Inferior parietal cortex (tissue), 1 donor: Measurements from ENCODE around the gene PRR35.

ENCODE experiments used
- DNase-seq: peaks from one replicate; pipeline ENCODE4 v3.0.0-alpha.2; 2016; ENCODE audit errors: extremely low spot score

PRR35 gene

GRCh38 chr16:549544-550263 is 10.5 kb upstream of the PRR35 start:
- no peak for DNase-seq

- no peak for DNase-seq
Measured at GRCh38 chr16:551210-551609, 9.0 kb upstream of the PRR35 start.

- DNase-seq: no peak
Measured at GRCh38 chr16:552171-552570, 8.0 kb upstream of the PRR35 start.

GRCh38 chr16:553601-554296 is 6.4 kb upstream of the PRR35 start:
- DNase-seq: no peak

- DNase-seq: no peak
Measured at GRCh38 chr16:554297-554621, 5.9 kb upstream of the PRR35 start.

DNA sequence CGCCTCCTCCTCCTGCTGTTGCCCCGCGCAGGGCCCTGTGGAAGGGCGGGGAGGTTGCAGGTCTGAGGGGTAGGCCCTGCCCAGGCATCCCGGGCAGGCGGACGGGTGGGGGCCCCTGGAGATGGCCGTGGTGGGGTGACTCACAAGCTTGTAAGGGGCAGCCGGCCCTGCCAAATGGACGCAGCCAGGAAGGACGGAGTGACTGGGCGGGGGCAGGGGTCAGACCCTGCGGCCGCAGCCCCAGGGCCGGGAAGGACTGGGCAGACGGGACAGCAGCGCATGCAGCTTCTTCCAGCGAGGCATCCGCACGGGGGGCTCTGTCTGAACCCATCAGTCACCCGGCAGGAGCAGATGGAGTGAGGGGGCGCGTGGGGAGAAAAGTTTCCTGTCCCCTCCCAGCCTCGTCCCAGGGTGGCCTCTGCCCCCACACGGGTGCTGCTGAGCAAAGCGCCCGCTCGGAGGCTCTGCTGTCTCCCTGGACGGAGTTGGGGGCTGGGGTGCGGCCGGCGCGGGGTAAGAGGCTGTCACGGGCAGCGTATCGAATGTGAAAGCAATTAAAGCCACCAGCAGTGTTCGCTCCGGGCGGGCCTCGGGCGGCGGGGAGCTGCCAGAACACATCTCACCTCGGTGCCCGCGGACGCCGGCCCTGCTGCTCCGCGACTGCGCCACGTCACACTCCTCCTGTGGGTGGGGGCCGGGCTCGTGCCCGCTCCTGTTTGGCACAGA is 5.4 kb upstream of the PRR35 start:
- no peak for DNase-seq

- no peak for DNase-seq
Measured at GRCh38 chr16:555528-556473, 4.4 kb upstream of the PRR35 start.

- no peak for DNase-seq
Measured at GRCh38 chr16:556474-557173, 3.6 kb upstream of the PRR35 start.

DNA sequence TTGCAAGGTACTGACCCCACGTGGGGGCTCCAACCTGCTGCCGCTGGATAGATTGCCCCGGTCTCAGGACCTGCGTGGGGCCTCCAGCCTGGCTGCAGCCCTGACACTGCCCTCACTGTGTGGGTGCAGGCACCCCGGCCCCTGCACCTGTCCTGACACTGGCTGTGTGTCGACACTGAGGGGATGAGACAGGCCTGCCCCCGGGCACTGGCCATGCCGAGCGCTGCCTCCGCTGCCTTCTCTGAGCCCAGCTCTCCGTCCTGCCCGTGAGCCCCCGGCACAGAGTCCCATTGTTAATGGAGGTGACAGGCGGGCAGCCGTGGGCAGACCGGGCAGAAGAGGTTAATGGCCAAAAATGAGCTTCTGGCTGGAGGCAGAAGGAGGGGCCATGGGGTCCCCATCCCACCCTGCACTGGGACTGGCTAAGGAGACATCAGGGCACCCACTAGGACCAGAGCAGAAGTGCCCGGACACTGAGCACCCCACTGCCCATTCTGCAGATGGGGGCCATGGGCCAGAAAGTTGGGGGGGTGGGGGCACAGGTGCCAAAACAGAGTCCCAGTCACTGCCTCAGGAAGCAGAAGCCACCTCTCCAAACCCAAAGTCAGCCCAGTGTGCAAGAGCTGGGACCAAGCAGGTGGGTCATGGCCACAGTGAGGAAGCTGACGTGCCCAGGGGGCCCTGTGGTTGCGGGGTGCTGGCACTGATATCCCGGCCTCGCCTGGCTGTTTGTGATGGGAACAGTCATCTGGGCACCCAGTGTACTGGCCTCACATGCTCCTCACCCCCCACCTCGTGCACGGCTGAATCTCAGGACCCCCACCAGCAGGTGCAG is 2.5 kb upstream of the PRR35 start:
- DNase-seq: no peak

DNA sequence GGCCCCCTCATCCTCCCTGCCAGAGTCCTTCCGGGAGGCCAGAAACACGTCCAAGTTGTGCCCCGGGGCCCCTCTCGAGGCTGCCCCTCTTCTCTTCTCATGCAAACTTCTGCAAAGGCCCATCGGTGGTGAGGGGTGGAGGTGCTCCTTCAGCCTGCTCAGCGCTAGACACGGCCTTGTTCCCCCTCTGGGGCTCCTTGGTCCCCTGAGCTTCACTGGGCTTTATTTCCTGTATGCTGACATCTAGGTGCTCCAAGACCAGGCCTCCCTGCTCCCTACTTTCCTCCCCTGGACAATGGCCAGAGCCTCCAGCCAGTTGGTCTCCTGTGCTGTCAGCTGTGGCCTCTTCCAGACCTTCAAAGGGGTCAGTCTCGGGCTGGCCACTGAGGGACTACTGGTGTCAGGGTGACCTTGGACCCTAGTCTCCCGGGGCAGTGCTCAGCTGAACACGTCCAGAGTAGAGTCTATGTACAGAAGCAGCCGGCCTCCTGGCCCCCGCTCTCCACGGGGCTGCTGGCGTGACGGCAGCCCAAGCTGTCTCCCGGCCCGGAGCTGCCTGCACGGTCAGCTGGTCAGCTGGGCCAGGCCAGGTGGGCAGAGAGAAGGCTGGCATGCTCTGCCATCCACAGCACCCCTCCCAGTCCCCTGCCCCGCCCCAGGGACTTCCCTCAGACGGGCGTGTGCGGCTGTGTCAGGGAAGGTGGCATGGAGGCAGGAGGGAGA is 1.7 kb upstream of the PRR35 start:
- DNase-seq: no peak

DNA sequence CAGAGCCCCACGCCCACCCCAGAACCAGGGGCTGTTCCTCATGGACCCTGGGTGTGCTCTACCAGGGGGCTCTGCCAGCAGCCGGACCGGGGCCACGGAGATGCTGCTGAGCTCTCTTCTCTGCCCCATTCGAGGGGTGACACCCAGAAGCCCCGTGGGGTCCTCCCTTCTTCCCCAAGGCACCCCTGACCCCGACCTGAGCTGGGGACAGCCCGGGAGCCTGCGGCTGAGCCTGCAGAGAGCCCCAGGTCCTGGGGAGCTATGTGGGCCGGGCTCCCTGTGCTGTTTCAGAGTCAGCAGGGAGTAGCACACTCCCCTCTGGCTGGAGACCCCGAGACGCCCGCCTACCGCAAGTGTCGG is 1.2 kb upstream of the PRR35 start:
- no peak for DNase-seq

DNA sequence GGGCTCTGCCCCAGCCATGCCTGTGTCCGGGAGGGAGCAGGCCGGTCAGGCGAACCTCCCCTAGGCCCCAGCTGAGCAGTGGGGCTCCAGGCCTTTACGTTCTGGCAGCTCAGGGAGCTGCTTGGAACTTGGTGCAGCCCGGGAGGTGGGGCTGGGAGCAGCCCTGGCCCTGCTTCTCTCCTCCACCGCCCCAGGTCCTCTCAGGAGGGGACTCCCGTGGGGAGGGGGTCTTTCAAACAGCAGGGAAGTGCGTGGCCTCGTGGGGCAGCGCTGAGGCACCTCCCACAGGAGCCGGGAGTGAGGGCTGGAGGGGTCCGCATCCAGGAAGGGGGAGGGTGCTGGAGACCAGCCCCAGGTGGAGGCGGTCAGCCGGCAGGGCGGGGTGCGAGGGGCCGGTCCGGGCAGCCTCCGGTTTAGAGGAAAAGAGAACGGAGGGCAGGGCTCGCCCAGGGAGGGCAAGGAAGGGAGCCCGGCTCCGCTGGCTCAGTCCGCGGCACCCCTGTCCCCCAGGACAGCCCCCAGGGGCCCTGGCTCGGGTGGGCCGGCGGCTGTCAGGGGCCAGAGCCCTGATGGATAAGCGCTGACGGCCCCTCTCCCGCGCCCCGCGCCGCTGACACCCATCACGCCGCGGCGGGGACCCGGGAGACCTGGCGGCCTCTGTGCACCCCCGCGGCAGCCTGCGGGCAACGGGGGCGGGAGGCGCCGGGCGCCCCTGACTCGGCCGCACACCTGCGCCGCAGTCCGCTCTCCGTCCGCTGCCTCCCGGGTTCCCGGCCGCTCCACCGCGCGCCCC is 587 bp upstream of the PRR35 start:
- no peak for DNase-seq

GRCh38 chr16:560701-561412 is 663 bp downstream of the PRR35 start:
- DNase-seq: no peak

- DNase-seq: no peak
Measured at GRCh38 chr16:561413-561794, 1.2 kb downstream of the PRR35 start.

DNA sequence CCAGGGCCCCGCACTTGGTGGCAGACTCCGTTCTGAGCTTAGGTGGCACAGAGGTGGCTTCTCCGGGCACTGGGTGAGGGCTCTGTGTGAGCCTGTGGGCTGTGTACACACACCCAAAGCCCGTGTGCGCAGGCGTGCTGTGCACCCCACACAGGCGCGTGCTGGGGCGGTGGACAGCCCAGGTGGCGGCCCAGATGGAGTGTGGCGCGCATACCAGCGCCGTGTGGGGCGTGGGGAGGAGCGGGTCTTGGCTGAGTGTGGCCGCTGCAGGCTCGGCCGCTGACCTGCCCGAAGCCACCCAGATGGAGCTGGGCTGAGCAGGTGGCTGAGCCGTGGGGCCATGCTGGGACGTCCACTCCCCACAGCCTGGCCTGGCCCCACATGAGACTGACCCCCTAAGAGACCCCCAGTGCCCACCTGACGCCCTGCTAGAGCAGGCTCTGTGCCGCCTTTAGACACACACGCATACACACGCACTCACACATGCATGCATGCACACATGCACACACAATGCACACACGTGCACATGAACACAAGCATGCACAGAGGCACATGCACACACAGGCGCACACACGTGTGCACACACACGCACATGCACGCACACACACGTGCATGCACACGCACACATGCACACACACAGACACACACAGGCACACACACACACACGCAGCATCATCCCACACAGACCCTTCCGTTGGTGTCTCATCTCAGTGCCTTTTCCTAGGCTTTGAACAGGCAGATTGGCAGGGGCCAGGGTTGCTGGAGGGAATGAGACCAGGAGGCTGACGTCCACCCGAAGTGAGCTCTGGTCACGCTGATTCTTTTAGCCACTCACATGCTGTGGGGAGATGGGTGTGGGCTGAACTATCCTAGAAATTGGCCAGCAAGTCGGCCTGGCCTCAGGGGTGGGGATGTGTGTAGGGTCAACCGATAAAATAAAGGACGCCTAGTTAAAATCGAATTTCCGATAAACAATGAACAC is 2.1 kb downstream of the PRR35 start:
- DNase-seq: no peak

GRCh38 chr16:563072-563644 is 3.0 kb downstream of the PRR35 start:
- DNase-seq: no peak
